Testis (tissue), 3 donors: ENCODE results near the gene SYNRG. TPM values are rescaled to one million over a fixed set of nuclear protein-coding genes. Genes with fewer than 3 reads are reported as not detected.

Source experiments
- DNase-seq: peaks from one replicate; pipeline ENCODE4 v3.0.0-alpha.2; 2019
- H3K27ac ChIP-seq, 2 donors: fragments of 200-600 bp; sonication (generic); one replicate each; pipeline ENCODE4 v1.5.1; 2019
- H3K27me3 ChIP-seq: fragments of 200-600 bp; sonication (generic); one replicate; pipeline ENCODE4 v1.5.1; 2019
- H3K36me3 ChIP-seq: fragments of 200-600 bp; sonication (generic); one replicate; pipeline ENCODE4 v1.5.1; 2017; ENCODE audit warnings: low read depth; ENCODE audit errors: missing control alignments
- H3K4me1 ChIP-seq: fragments of 200-600 bp; sonication (generic); one replicate; pipeline ENCODE4 v1.5.1; 2019
- H3K4me3 ChIP-seq, 2 donors: fragments of 200-600 bp; sonication (generic); one replicate each; pipeline ENCODE4 v1.5.1; 2017 to 2019
- H3K9me3 ChIP-seq: fragments of 200-600 bp; sonication (generic); one replicate; pipeline ENCODE4 v1.5.1; 2017
- CTCF ChIP-seq, 3 experiments: fragments of 450-650 bp in 2 of 3; fragments of 200-600 bp in 1 of 3; sonication (generic) in 1 of 3; IDR thresholded peaks; one replicate each; pipeline ENCODE4 v1.5.1; 2016 to 2019; ENCODE audit warnings: antibody characterized with exemption in 3 of 3, mild to moderate bottlenecking in 2 of 3, moderate library complexity in 1 of 3
- POLR2A ChIP-seq: fragments of 450-650 bp; IDR thresholded peaks from one replicate; pipeline ENCODE4 v1.6.1; 2017; ENCODE audit warnings: antibody characterized with exemption, mild to moderate bottlenecking, moderate library complexity
- WGBS, 2 donors: methylation state at CpG; one replicate each; pipeline ENCODE4 v1.1.5; 2018; 5-methylcytosine and 5-hydroxymethylcytosine counted together
- intact Hi-C: fragments of 100-400 bp; cut with DNase I; formaldehyde crosslinking; loops from one replicate; pipeline ENCODE4 v1.15.1; 2023; ENCODE audit warnings: low total_unique reads
- polyA plus RNA-seq: library from polyadenylated mRNA; stranded (reverse); fragments of 350-450 nt; fragmentation: Illumina TruSeq; extraction: RNeasy Lipid Tissue Mini Kit (QIAGEN cat#74804); gene quantifications from one replicate; pipeline ENCODE4 v1.2.3, GENCODE V29; 2014; ENCODE audit warnings: low read depth, low replicate concordance; ENCODE audit not compliant: insufficient read depth
- total RNA-seq, 2 donors: library from RNA; depleted of rRNA; stranded (reverse); fragments of >200 nt; gene quantifications; one replicate each; pipeline ENCODE4 v1.2.3, GENCODE V29; 2016

Gene SYNRG
- total and polyA plus RNA-seq, 3 donors from 2014 or later, result 50.1 to 72.2 (median 54.6) TPM

GRCh38 chr17:37519251-37519985 is 89.8 kb downstream of the SYNRG start:
- TF ChIP-seq POLR2A (no peak), CTCF (IDR thresholded peaks at IDR 0.05) (no peak)
- intact Hi-C loops, result no loop called here
- H3K4me3 ChIP-seq, result no peak overlapping the region
- no peak overlapping the region for H3K27ac ChIP-seq
- no peaks in the 10 kb centered on the region for H3K9me3 ChIP-seq
- no peaks in the 10 kb centered on the region for H3K36me3 ChIP-seq
- H3K4me1 ChIP-seq, result no peaks in the 10 kb centered on the region
- 84 to 86% methylated on average over 5 of the region's 5 CpGs for WGBS, 2 donors
- no peak for DNase-seq
- no peaks in the 10 kb centered on the region for H3K27me3 ChIP-seq

GRCh38 chr17:37518826-37519225 is 90.4 kb downstream of the SYNRG start:
- Histone ChIP-seq H3K27ac (no peak overlapping the region), H3K4me3 (no peak overlapping the region), H3K27me3 (no peaks in the 10 kb centered on the region), H3K9me3 (no peaks in the 10 kb centered on the region), H3K4me1 (no peaks in the 10 kb centered on the region), H3K36me3 (no peaks in the 10 kb centered on the region)
- intact Hi-C loops, result no loop called here
- TF ChIP-seq CTCF (IDR thresholded peaks at IDR 0.05), result no peak
- no peak for TF ChIP-seq POLR2A
- no peak for DNase-seq
- WGBS, 2 donors, result 84 to 86% methylated on average over 8 of the region's 8 CpGs

- no peaks in the 10 kb centered on the region for H3K27me3 ChIP-seq
- intact Hi-C loops, result no loop called here
- no peaks in the 10 kb centered on the region for H3K4me1 ChIP-seq
- no peak overlapping the region for H3K4me3 ChIP-seq
- H3K27ac ChIP-seq, result no peak overlapping the region
- no peaks in the 10 kb centered on the region for H3K36me3 ChIP-seq
- no peaks in the 10 kb centered on the region for H3K9me3 ChIP-seq
- WGBS, 2 donors, result 84 to 87% methylated on average over 4 of the region's 4 CpGs
- no peak for DNase-seq
- no peak for TF ChIP-seq POLR2A
- no peak for TF ChIP-seq CTCF (IDR thresholded peaks at IDR 0.05)
These were observed 91.3 kb downstream of the SYNRG start for GRCh38 chr17:37517881-37518280.

- H3K36me3 ChIP-seq, result no peaks in the 10 kb centered on the region
- TF ChIP-seq POLR2A, result no peak
- no peak for TF ChIP-seq CTCF (IDR thresholded peaks at IDR 0.05)
- DNase-seq, result no peak
These were observed 93.1 kb downstream of the SYNRG start for GRCh38 chr17:37516127-37516571.

GRCh38 chr17:37513711-37514110 is 95.5 kb downstream of the SYNRG start:
- 72 to 90% methylated on average over 10 of the region's 10 CpGs for WGBS, 2 donors

More at GRCh38 chr17:37516127-37516571, 93.1 kb downstream of the SYNRG start:
- intact Hi-C loops, result no loop called here
- 54 to 67% methylated on average over 6 of the region's 6 CpGs for WGBS, 2 donors
- no peaks in the 10 kb centered on the region for H3K9me3 ChIP-seq
- no peak overlapping the region for H3K4me3 ChIP-seq
- no peaks in the 10 kb centered on the region for H3K4me1 ChIP-seq
- no peak overlapping the region for H3K27ac ChIP-seq
- no peaks in the 10 kb centered on the region for H3K27me3 ChIP-seq

More at GRCh38 chr17:37513711-37514110, 95.5 kb downstream of the SYNRG start:
- H3K27me3 ChIP-seq, result no peaks in the 10 kb centered on the region
- no peak for TF ChIP-seq POLR2A
- TF ChIP-seq CTCF (IDR thresholded peaks at IDR 0.05), result no peak
- H3K4me1 ChIP-seq, result no peaks in the 10 kb centered on the region
- no peaks in the 10 kb centered on the region for H3K36me3 ChIP-seq
- intact Hi-C loops, result no loop called here
- DNase-seq, result no peak
- no peak overlapping the region for H3K27ac ChIP-seq
- no peaks in the 10 kb centered on the region for H3K9me3 ChIP-seq
- no peak overlapping the region for H3K4me3 ChIP-seq
